ENCODE measurements around the gene FBXO27.
A peak's percentile ranks its signal among the peaks of the same experiment; 100 is the strongest.

The FBXO27 gene

DNA sequence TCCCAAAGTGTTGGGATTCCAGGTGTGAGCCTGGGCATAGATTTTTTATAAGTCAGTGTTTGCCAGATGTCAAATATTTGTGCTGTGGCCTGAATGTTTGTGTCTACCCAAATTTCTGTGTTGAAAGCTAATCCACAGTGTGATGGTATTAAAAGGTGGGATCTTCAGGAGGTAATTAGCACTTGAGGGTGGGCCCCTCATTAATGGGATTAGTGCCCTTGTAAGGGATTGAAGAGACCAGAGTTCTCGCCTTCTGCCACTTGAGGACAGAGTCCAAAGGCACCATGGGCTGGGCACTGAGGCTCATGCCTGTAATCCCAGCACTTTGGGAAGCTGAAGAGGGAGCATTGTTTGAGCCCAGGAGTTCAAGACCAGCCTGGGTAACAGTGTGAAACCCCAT, 47.1 kb downstream of the FBXO27 start:
- peak; percentile 12 for DNase-seq

GRCh38 chr19:38980583-38981374, 51.6 kb downstream of the FBXO27 start:
- no peak for DNase-seq

- DNase-seq: no peak
Measured at GRCh38 chr19:38979812-38980211, 52.5 kb downstream of the FBXO27 start.

GRCh38 chr19:38978326-38978689, 54.0 kb downstream of the FBXO27 start:
- DNase-seq: no peak

DNA sequence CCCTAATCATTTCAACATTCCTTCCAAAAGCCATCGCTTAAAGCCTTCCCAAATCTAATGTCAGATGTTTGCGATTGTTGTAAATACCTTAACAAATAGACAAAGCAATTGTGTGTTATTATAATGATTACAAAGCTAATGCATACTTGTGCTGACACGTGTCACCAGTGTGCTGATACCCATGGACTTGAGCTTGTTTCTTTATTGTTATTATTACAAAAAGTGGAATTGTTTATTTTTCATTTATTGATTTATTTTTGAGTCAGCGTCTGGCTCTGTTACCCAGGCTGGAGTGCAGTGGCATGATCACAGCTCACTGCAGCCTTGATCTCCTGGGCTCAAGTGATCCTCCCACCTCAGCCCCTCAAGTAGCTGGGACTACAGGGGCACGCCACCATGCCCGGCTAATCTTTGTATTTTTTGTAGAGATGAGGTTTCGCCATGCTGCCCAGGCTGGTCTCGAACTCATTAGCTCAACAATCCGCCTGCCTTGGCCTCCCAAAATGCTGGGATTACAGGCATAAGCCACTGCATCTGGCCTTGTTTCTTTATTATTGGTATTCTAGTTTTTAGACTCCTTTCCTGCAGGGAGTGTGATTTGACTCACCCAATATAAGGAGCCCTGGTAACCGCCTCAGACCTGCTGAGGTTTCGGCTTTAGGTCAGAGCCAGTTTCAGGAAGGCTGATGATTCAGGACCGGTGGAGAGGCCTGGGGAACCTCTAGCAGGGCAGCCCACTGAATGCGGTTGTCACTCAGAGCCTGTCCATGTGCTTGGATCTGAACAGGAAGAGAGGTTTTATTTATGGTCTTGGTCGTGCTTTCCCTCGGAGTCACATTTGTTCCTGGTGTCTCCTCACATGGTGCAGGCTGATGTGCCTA, 54.7 kb downstream of the FBXO27 start:
- DNase-seq: no peak

DNA sequence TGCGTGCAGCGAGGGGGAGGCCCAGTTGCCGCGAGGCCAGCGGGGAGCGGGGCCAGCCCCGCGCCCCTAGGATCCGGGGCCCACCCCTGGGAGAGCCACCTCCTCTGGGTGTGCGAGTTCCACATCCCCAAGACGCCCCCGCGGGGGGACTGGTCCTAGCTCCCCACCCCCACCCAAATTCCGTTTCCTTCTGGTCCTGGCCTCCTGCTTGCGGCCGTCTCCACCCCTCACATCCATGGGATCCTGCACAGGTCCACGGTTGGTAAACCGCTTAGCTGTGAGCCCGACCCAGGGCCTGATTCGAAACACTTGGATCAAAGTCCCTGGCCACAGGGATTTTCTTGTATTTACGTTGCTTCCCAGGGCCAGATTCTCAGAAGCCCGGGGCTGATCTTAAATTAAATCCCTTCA, 56.5 kb downstream of the FBXO27 start:
- DNase-seq: no peak

DNA sequence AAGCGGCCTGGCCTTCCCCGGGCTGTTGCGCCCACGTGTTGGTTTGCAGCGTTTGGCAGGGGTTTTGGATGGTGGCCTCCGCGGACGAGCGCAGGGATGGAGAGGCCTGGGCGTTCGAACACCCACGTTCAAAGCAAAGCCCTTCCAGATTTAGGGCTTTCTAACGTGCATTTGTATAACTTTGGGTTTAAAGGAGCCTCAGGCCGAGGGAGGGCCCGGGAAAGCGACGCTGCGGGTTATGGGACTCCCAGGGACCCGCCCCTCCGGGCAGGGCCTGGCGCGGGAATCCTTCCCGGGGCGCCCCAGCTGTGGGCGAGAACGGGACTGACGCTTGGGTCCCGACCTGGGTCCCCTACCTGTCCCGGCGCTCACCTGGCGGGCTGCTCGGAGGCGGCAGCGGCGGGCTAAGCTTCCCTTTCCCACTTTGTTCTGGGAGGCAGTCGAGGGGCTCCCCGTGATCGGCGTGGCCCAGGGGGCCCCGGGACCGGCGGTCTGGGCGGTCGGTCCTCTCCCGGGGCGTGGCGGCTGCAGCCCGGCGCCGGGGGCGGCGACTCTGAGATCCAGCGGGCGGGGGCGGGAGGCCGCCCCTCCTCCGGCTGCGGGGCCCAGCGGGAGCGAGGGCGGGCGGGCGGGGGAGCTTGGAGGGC, 57.0 kb downstream of the FBXO27 start, which contains the start of gene FBXO17:
FBXO17 (minus strand) TSS at position 529 of the 647 bp plus-strand sequence. CDS start 25,423 bp downstream, outside the sequence.
- DNase-seq: no peak

DNA sequence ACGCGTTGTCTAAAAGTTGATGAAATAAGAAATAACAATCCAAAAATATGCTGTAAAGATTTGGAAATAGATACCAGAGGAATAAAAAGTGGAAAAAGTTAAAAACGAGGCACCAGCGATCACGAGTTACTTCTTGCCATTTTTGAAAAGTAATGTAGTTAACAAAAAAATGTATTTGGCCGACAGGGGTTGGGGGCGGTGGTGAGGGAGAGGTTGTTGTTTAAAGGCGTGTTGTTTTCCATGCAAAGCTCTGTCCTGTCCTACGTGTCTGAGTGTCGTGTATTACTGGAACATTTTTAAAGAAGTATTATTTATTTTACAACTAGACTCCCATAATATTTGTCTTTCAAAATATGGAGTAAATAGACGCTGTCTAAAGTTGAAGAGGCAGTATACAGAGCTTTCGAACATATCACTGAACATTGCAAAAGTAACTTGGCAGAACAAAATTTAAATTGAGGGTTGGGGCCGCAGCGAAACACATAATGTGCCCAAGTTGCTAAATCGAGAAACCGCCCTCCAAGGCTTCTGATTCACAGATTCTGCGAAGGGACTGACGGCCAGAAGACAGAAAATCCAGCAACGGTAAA, 57.6 kb downstream of the FBXO27 start:
- DNase-seq: no peak

Measured in NCI-H524 treated with DMSO at 0.1 percent for 48 hours (cell line).